ENCODE data around the gene TMEM123. TPM values are rescaled to one million over a fixed set of nuclear protein-coding genes. Genes with fewer than 3 reads are reported as not detected.
A peak's percentile ranks its signal among the peaks of the same experiment; 100 is the strongest.

Gene TMEM123
- total and polyA plus RNA-seq, 10 of the 15 experiments (the other 5 are each of a cell fraction or from before 2014, with no cell fraction given), result 35.1 to 667 (median 123) TPM

GRCh38 chr11:102447193-102447592 is 5.4 kb downstream of the TMEM123 start (continued):
- no peak for TF ChIP-seq HSF1 (IDR thresholded peaks at IDR 0.05; ENCODE audit: low read depth, low read length)
- no peak for TF ChIP-seq ZBTB4 (CRISPR knock-in tag; IDR thresholded peaks at IDR 0.05)
- TF ChIP-seq CBFB (IDR thresholded peaks at IDR 0.05; ENCODE audit: low read depth), result no peak
- no peak for TF ChIP-seq ZBTB11 (CRISPR knock-in tag; IDR thresholded peaks at IDR 0.05)
- no peak for TF ChIP-seq RFX5 (IDR thresholded peaks at IDR 0.05; ENCODE audit: low read depth, low read length)
- TF ChIP-seq CUX1 (IDR thresholded peaks at IDR 0.05; ENCODE audit: insufficient replicate concordance, low read depth, low read length), result no peak
- TF ChIP-seq HCFC1 (IDR thresholded peaks at IDR 0.05; ENCODE audit: low read length), result no peak
- TF ChIP-seq ZBTB40 (IDR thresholded peaks at IDR 0.05; ENCODE audit: borderline replicate concordance), result no peak
- 0 out of 2 replicates have a peak, but pooled peaks have one; percentile 24 for TF ChIP-seq FOXM1 (IDR thresholded peaks at IDR 0.05; ENCODE audit: low read depth, low read length)

Measured in GM12878 (cell line).